AG20443 (cell line): ENCODE results near the gene KCNK3.

Source experiments
- DNase-seq: peaks from one replicate; pipeline ENCODE4 v3.0.0; 2012; ENCODE audit warnings: low spot score, mixed read lengths

KCNK3 gene

GRCh38 chr2:26712486-26713465 lies 20.3 kb downstream of the KCNK3 start:
- DNase-seq = no peak

DNA sequence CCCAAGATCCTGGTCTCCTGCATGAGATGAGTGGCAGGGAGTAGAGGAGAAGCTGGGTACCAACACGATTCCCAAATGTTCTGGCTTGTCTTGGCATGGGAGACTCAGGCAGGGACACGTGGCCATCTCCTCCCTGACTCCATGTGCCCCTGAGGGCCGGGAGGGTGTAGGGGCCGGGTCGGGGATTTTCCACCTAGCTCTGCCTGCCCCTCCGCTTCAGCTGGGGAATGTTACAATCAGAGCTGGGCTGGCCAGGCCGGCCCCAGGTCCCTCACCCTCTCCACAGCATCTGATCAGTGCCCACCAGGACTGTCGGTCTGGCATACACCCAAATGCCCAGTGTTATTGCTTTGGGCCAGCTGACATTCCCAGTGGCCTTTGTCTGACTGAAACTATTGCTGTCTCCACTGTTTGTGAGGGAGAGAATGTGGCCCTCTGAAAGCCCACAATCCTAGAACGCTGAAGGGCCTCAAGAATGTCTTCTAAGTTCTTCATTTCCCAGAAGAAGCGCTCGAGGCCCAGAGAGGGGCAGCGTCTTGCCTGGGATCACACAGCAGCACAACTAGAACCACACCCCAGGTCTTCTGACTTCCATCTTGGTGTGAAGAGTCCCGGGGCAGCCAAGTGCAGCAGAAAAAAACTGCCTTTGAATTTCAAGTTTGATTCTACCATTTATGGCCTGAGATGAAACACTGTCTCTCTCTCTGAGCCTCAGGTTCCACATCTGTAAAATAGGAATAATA lies 23.2 kb downstream of the KCNK3 start:
- no peak for DNase-seq

DNA sequence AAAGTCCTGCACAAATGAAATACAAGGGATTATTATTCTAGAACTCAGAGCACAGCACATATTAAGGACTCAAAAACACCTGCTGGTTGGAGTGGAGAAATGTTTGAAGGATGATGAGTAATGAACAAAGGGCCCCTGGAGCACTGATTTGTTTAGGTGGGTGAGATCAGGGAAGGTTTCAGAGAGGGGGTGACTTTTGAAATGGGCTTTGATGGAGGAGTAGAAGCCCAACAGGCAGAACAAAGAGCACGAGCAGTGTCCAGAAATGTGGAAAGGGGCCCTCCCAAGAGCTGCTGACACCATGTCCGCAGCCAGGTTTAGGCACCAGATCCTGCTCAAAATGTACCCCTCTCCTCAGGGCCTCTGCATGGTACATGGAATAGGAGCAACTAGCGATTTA lies 23.8 kb downstream of the KCNK3 start:
- DNase-seq = no peak

DNA sequence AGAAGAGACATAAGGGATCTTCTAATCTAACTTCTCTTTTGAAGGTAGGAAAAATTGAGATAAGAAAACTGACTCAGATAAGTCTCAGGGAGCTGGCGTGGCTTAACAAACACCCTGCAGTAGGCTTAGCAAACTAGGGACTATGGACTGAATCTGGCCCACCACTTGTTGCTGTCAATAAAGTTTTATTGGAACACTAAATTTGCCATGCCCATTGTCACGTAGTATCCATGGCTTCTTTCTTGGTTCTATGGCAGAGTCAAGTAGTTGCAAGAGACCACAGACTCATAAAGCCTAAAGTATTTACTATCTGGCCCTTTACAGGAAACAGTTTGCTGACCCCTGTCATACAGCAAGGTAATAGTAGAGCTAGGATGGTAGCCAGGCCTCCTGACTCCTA lies 24.2 kb downstream of the KCNK3 start:
- no peak for DNase-seq

GRCh38 chr2:26717362-26717761 lies 24.8 kb downstream of the KCNK3 start:
- no peak for DNase-seq

DNA sequence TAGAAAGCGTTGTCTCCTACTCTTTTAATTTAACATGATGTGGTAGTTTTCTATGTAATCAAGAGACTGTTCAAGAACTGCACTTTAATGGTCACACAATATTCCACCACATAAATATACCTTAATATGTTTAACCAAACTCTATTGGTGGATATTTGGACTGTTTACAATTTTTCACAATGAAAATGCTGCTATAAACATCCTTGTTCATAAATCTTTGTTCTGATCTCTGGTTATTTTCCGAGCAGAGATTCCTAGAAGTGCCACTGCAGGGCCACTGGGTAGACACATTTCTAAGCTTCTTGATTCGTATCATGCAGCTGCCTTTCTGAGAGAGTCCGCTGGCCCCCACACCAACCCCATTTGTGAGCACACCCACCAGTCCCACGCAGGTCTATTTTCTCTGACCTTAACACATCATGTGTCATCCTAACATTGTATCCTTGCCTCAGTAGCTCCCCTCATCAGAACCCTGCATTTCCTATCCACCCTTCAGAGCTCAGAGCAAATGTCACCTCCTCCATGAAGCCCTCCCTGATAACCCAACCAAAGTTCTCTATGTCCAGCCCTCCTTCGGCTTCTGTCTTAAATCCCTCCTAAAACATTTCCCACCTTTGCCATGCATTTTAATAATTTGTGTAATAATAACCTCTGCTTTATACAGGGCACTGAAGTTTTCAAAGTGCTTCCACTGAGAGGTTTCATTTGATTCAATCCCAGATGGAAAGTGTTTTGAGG lies 26.6 kb downstream of the KCNK3 start:
- DNase-seq = no peak

GRCh38 chr2:26720322-26721114 lies 28.0 kb downstream of the KCNK3 start:
- peak; percentile 77 for DNase-seq

DNA sequence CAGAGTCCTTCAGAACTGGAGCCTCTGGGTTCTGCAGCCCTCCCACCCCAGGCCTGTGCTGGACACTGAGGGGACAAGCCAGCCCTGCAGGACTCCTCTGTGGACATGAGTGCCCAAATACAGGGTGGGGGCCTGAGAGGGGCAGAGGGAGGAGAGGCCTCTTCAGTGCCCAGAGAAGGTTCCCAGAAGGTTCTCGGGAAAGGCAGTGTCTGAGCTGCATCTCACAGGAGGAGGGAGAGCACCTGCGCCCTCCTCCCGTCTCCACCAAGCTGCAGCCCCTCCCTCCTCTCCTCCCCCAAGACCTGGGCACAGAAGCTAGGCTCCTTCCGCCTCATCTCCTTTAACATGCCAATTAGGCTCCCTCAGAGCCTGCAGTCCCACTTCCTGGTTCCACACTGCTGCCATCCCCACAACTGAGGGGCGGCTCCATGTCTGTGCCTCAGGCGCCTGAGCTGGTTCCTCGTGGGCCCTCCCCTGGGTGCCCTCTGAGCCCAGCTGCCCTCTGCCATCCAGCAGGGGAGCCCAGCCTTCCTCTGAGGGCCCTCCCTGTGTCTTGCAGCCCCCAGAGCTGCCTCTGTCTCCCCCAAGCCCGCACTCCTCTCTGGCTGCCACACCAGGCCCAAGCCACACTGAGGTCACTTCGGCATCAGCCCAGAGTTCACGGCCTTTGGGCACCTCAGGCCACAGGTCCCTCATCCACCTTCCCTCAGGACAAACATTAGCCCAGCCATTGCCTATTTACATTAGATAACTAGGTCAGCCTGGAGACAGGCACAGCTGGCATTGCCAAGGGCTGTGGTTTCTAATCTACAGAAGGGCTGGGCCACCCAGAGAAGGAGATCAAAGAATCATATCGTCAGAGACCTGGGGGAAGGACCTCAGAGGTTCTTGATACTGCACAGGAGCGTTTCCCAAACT lies 28.9 kb downstream of the KCNK3 start:
- DNase-seq = no peak

- DNase-seq = no peak
Observed at GRCh38 chr2:26722328-26722727, 29.8 kb downstream of the KCNK3 start.

DNA sequence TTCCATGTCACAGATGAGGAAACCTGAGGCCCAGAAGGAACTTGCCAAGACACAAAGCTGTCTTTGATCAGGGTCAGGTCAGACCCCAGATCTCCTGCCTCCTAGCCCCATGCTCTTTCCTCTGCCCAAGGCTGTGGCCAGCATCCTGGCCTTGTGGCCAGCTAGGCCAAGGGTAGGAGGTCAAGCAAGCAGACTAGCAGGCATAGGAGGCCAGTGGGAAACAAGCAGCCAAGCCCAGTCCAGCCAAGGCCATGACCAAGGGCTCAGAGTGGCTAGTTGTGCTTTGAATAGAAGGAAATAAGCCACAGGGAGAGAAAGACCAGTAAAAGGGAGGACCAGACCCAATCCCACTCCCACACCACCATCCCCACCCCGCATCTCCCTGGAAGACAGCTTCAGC lies 30.4 kb downstream of the KCNK3 start:
- DNase-seq = no peak

DNA sequence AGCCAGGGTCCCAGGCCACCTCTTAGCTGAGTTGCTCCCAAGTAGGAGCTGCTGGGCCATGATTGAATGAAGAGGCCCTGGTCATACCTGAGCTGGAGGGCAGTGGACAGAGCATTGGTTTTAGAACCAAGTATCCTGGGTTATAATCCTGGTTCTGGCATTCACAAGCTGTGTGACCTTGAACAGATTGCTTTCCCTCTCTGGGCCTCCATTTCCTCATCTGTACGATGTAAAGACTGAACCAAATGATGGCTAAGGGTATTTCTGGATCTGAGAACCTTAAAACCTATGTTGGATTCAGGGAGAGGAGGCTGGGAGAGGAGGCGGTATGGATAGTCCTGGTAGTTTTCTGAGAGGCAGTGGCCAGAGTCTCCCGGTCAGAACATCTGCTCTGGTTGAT lies 31.0 kb downstream of the KCNK3 start:
- DNase-seq = no peak

DNA sequence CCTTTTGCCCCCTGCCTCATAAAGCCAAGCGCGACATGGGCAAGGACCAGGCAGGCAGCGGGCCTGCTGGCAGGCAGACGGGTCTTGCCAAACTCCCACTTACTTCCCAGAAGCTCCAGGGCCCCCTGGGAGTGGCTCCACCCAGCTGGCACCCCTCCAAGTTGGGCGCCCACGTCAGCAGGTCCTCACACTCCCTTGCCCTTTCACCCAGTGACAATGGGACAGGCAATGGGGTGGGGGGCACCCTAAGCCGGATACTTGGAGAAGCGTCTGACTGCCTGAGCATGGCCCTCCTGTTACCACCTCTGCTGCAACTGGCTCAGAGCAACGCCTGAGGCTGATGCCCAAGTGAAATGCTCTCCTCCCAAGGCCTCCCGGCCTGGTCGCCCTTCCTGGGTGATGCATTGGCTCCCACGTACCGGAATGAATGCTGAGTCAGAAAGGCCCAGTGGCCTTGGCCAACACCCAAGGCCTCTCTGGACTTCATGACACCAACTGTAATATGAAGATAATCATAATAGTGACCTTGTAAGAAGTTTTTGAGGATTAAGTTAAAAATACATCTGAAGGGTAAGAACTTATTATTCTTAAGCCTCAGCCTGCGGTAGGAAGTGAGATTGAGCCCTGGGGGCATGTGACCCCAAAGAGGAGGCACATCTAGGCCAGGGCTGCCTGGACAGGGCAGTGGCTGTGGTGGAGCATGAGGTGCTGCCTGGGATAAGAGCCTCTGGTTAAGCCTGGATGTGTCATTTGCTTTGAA lies 31.6 kb downstream of the KCNK3 start:
- peak; percentile 76 for DNase-seq

DNA sequence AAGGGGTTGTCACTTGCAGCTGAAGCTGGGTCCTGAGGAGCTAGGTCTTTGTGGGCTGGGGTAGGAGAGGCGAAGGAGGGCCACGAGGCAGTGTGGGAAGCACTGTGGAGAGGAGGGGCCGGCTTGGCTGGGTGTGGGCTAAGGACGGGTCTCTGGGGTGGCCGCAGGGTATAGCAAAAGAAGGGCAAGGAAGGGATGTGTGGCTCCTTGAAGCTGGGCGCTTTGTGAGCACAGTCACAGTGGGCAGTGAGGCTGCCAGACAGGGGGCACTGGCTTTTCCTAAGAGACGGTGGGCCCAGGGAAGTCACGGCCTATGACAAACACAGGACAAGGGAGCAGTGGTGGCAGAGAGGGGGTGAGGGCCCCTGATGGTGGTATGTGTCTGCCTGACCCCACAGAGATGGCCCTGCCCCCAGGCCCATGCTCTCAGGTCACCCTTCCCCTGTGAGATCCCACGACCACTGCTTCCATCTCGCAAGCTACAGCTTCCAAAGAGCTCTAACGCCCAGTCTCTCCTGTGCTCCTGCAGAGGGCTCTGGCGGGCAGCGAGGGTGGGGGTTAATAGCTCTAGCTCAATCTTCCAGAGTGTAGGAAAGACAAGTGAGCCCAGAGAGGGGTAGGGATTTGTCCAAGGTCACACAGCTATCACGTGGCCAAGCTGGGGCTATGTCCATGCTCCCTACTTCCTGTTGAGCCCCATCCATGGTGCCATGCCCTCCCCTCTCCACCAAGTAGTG lies 32.4 kb downstream of the KCNK3 start:
- no peak for DNase-seq

DNA sequence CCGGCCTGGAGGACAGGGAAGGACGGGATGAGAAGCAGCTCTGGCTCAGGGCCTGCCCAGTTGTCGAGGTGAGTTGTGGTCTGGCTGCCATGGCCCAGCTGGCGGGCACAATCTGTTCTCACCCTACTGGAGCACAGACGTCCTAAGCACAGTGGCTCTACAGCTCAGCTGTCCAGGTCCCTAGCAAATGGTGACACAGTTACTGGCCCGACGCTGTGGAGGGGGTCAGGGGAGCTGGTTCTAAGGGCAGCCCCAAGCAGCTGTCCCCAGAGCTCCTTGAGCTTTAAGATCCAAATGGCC lies 32.9 kb downstream of the KCNK3 start:
- DNase-seq = no peak

DNA sequence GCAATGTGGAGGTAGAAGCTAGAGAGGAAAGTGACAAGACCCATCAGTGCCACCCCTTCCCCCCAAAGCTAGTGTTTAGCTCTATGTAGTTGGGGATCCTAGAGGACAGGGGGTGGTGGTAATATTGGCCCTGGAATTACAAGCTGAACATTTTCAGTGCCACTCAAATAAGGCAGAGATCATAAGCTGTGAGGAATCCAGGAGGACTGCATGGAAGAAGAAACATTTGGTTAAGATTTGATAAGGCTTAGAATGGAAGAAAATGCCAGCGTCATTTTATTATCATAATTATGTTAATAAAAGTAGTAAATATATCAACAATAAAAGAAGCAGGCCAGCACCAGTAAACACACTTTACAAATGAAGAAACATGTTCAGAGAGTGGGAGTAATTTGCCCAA lies 33.7 kb downstream of the KCNK3 start:
- no peak for DNase-seq

- DNase-seq = peak; percentile 65
Observed at GRCh38 chr2:26727641-26728561, 35.4 kb downstream of the KCNK3 start.

DNA sequence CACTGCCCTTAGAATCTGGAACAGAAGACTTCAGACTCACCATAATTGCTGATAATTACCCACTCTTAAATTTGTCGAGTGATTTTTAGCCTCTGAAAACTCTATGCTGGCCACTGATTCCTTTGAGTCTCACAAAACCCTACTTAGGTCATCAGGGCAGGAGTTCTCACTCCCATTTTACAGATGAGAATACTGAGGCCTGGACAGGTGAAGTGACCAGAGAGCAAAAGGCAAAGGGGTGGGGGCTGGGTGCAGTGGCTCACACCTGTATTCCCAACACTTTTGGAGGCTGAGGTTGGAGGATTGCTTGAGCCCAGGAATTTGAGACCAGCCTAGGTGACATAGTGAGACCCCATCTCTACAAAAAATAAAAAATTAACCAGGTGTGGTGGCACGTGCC lies 36.8 kb downstream of the KCNK3 start:
- DNase-seq = no peak
